T-cell (primary cell): Measurements from ENCODE around the gene JMJD1C. TPM values are rescaled to one million over a fixed set of nuclear protein-coding genes. Genes with fewer than 3 reads are reported as not detected.

Source experiments
- ATAC-seq, 4 experiments: fragments of 200-7000 bp in 3 of 4; fragments of 150-1000 bp in 1 of 4; cut with Tn5 transposase; replicated peaks in 1 of 4; 1 replicate in 3 of 4; 2 replicates in 1 of 4; pipeline ENCODE4 v1.10.0; 2021; ENCODE audit warnings: moderate library complexity in 3 of 4, mild to moderate bottlenecking in 2 of 4, moderate number of reproducible peaks in 1 of 4
- CTCF ChIA-PET, 2 donors: fragments of 300-600 bp; sonication (Branson Sonifier 250); formaldehyde crosslinking; loops; one replicate each; lab custom pipeline; 2022; ENCODE audit warnings: antibody characterized with exemption in 2 of 2; lab: Charles Lee
- POLR2A ChIA-PET, 2 donors: fragments of 300-600 bp; sonication (Branson Sonifier 250); formaldehyde crosslinking; loops; one replicate each; lab custom pipeline; 2022; ENCODE audit warnings: antibody characterized with exemption in 2 of 2; lab: Charles Lee
- DNase-seq, 35 experiments: peaks; one replicate each; pipeline versions ENCODE4 v3.0.0 to v3.0.0-alpha.2; 2013 to 2023
- H3K27ac ChIP-seq: one replicate; pipeline ENCODE4 v1.5.1; 2013; ENCODE audit warnings: low read length
- H3K27me3 ChIP-seq, 2 experiments: replicated peaks in 1 of 2; 1 replicate in 1 of 2; 2 replicates in 1 of 2; pipeline versions ENCODE4 v1.6.1 to v1.7.0; 2013; ENCODE audit warnings: low read length in 1 of 2, mixed read lengths in 1 of 2; ENCODE audit not compliant: control insufficient read depth in 2 of 2, insufficient read depth in 2 of 2; ENCODE audit errors: extremely low read depth in 1 of 2
- H3K36me3 ChIP-seq, 2 donors: 1 replicate in 1 of 2; 2 replicates in 1 of 2; pipeline versions ENCODE4 v1.6.1 to v1.7.0; 2013; ENCODE audit warnings: low read length in 1 of 2; ENCODE audit not compliant: control insufficient read depth in 2 of 2, insufficient read depth in 1 of 2; ENCODE audit errors: extremely low read depth in 1 of 2
- H3K4me1 ChIP-seq, 2 experiments: 1 replicate in 1 of 2; 2 replicates in 1 of 2; pipeline versions ENCODE4 v1.6.1 to v1.7.0; 2013; ENCODE audit warnings: low read length in 2 of 2, mixed read lengths in 1 of 2; ENCODE audit not compliant: insufficient read depth in 2 of 2, control insufficient read depth in 1 of 2; ENCODE audit errors: extremely low read depth in 1 of 2
- H3K4me3 ChIP-seq, 2 donors: 1 replicate in 1 of 2; 2 replicates in 1 of 2; pipeline versions ENCODE4 v1.5.1 to v1.7.0; 2013; ENCODE audit warnings: mild to moderate bottlenecking in 2 of 2, low read length in 1 of 2, moderate library complexity in 1 of 2; ENCODE audit not compliant: control insufficient read depth in 1 of 2; ENCODE audit errors: extremely low read depth in 1 of 2
- H3K9me3 ChIP-seq: 2 replicates; pipeline ENCODE4 v1.7.0; 2013
- H3K27ac Mint-ChIP-seq, 2 donors: one replicate each; pipeline ENCODE4 v1.8.0; 2020 to 2021; ENCODE audit warnings: mild to moderate bottlenecking in 2 of 2, mixed read lengths in 2 of 2
- H3K27me3 Mint-ChIP-seq, 2 donors: one replicate each; pipeline ENCODE4 v1.8.0; 2021 to 2022; ENCODE audit warnings: mixed read lengths in 2 of 2
- H3K36me3 Mint-ChIP-seq: one replicate; pipeline ENCODE4 v1.8.0; 2021; ENCODE audit warnings: mixed read lengths
- H3K4me1 Mint-ChIP-seq, 3 donors: one replicate each; pipeline ENCODE4 v1.8.0; 2020 to 2022; ENCODE audit warnings: mixed read lengths in 3 of 3, mild to moderate bottlenecking in 1 of 3
- H3K4me3 Mint-ChIP-seq, 3 donors: one replicate each; pipeline ENCODE4 v1.8.0; 2020 to 2022; ENCODE audit warnings: mild to moderate bottlenecking in 3 of 3, mixed read lengths in 3 of 3, moderate library complexity in 3 of 3
- H3K9me3 Mint-ChIP-seq, 3 donors: one replicate each; pipeline ENCODE4 v1.8.0; 2020 to 2022; ENCODE audit warnings: mixed read lengths in 3 of 3
- WGBS: methylation state at CpG from one replicate; pipeline ENCODE4 v1.1.5; 2013; ENCODE audit warnings: missing lambda C conversion rate; ENCODE audit not compliant: insufficient coverage; 5-methylcytosine and 5-hydroxymethylcytosine counted together
- total RNA-seq, 35 experiments: library from RNA in 6 of 35; stranded (reverse) in 6 of 35; fragments of 120-200 nt in 1 of 35; gene quantifications; one replicate each; pipeline versions ENCODE4 v1.2.1 to v1.2.4 and lab custom pipeline; 2013 to 2026

JMJD1C gene
- total RNA-seq, 5 donors from 2014 or later (not counting 1 experiment from before 2014, with no cell fraction given): 84.1 to 193 (median 92.6) TPM

GRCh38 chr10:63281967-63282366 is 183.8 kb downstream of the JMJD1C start:
- Mint-ChIP-seq H3K9me3 (no peaks in the 10 kb centered on the region), H3K4me1 (peaks cover 7 to 13% (median 11%) of the 10 kb centered on the region in 3 donors), H3K27ac (no peak overlapping the region), H3K27me3 (no peaks in the 10 kb centered on the region), H3K4me3 (no peak overlapping the region), H3K36me3 (no peaks in the 10 kb centered on the region)
- WGBS: 77% methylated on average over 2 of the region's 3 CpGs
- Histone ChIP-seq H3K9me3 (no peaks in the 10 kb centered on the region), H3K27ac (no peak overlapping the region), H3K27me3 (no peaks in the 10 kb centered on the region), H3K4me1 (no peaks in the 10 kb centered on the region), H3K36me3 (no peaks in the 10 kb centered on the region), H3K4me3 (no peak overlapping the region)
- DNase-seq (no peak), ATAC-seq (no peak)
- ChIA-PET POLR2A (no interaction called here), CTCF (no interaction called here)

GRCh38 chr10:63280386-63280785 is 185.4 kb downstream of the JMJD1C start:
- 100% methylated on average over 3 of the region's 6 CpGs for WGBS

GRCh38 chr10:63275094-63275493 is 190.7 kb downstream of the JMJD1C start:
- WGBS: no CpG with 5 or more reads among the region's 3 CpGs
- Histone ChIP-seq H3K4me1 (peaks cover 16 to 23% of the 10 kb centered on the region in 2 experiments), H3K4me3 (no peak overlapping the region), H3K27ac (peak overlapping the region; percentile 87), H3K9me3 (no peaks in the 10 kb centered on the region), H3K27me3 (no peaks in the 10 kb centered on the region), H3K36me3 (no peaks in the 10 kb centered on the region)
- ChIA-PET POLR2A (no interaction called here), CTCF (interaction anchor here in 1 of 2 donors (0.9 to 1.0 kb wide), 2 partner anchors 17 to 108 kb away, joined by 3 read pairs; no protein-coding TSS in a partner anchor)
- Mint-ChIP-seq H3K4me1 (peaks cover 31 to 32% (median 32%) of the 10 kb centered on the region in 3 donors), H3K9me3 (no peaks in the 10 kb centered on the region), H3K27me3 (no peaks in the 10 kb centered on the region), H3K4me3 (no peak overlapping the region), H3K27ac (peak overlapping the region in 1 of 2 donors; percentile 84), H3K36me3 (no peaks in the 10 kb centered on the region)
- DNase-seq (no peak), ATAC-seq (no peak)

More at GRCh38 chr10:63280386-63280785, 185.4 kb downstream of the JMJD1C start:
- H3K4me1 Mint-ChIP-seq: peaks cover 5 to 11% (median 11%) of the 10 kb centered on the region in 3 donors
- H3K4me3 Mint-ChIP-seq: no peak overlapping the region
- no peaks in the 10 kb centered on the region for H3K27me3 ChIP-seq
- CTCF ChIA-PET: interaction anchor here in 1 of 2 donors (0.6 kb wide), 1 partner anchor 222 kb away, joined by 4 read pairs; no protein-coding TSS in a partner anchor
- no peak for DNase-seq
- H3K27me3 Mint-ChIP-seq: no peaks in the 10 kb centered on the region
- POLR2A ChIA-PET: interaction anchor here in 1 of 2 donors (0.6 kb wide), 1 partner anchor 551 kb away, joined by 7 read pairs; no protein-coding TSS in a partner anchor
- no peak overlapping the region for H3K27ac ChIP-seq
- no peaks in the 10 kb centered on the region for H3K9me3 ChIP-seq
- no peaks in the 10 kb centered on the region for H3K36me3 Mint-ChIP-seq
- H3K36me3 ChIP-seq: no peaks in the 10 kb centered on the region
- H3K4me3 ChIP-seq: no peak overlapping the region
- H3K9me3 Mint-ChIP-seq: no peaks in the 10 kb centered on the region
- H3K27ac Mint-ChIP-seq: no peak overlapping the region
- ATAC-seq: no peak
- H3K4me1 ChIP-seq: no peaks in the 10 kb centered on the region

GRCh38 chr10:63273577-63273976 is 192.2 kb downstream of the JMJD1C start:
- no peaks in the 10 kb centered on the region for H3K9me3 ChIP-seq
- Mint-ChIP-seq H3K36me3 (no peaks in the 10 kb centered on the region), H3K27ac (peak overlapping the region; percentile 94 to 97), H3K4me3 (peak overlapping the region in 2 of 3 donors; percentile 31 to 52), H3K27me3 (no peaks in the 10 kb centered on the region), H3K9me3 (no peaks in the 10 kb centered on the region), H3K4me1 (peaks cover 33 to 38% (median 35%) of the 10 kb centered on the region in 3 donors)
- H3K4me3 ChIP-seq: no peak overlapping the region
- POLR2A ChIA-PET: interaction anchor here in 1 of 2 donors (0.6 to 2.9 kb wide), 3 partner anchors 11 to 38 kb away, joined by 4 to 16 read pairs (median 5); no protein-coding TSS in a partner anchor
- peak overlapping the region; percentile 87 for H3K27ac ChIP-seq
- peaks cover 18 to 25% of the 10 kb centered on the region in 2 experiments for H3K4me1 ChIP-seq
- H3K27me3 ChIP-seq: no peaks in the 10 kb centered on the region
- H3K36me3 ChIP-seq: no peaks in the 10 kb centered on the region
- CTCF ChIA-PET: interaction anchor here in 1 of 2 donors (1.1 kb wide), 1 partner anchor 10 kb away, joined by 3 read pairs; no protein-coding TSS in a partner anchor
- ATAC-seq: peak in 1 of 4 experiments; percentile 44
- peak in 3 of 35 experiments; percentile 6 to 62 (median 15) for DNase-seq

DNA sequence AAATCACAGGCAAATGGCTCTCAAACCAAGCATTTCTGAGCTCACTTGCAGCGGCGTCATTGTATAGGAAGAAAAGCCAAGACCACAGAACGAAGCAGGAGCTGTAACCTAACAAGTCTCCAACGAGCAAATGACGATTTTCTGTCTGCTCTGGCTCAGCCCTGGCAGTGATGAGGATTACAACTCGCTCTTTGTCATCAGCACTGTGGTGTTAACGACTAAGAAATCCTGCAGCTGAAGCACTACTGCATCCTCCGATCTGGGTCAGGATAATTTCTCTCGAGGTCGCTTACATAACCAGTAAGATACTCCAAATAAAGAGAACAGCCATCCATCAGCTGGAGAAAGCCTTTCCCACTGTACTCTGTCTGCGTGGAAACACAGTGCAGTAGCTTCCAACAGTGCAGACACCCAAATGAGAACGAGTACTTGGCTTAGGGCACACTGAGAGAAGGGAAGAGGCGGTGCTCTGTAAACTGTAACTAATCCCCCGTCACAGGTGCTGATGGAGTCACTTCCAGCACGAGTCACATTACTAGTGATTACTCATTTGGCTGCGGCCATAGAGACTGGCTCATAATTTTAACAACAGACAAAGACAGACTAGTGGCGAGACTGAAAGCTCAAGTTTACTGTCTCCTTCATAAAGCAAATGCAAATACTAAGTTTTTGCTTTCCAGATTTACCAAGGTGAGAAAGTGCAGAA is 196.8 kb downstream of the JMJD1C start:
- Histone ChIP-seq H3K9me3 (no peaks in the 10 kb centered on the region), H3K36me3 (no peaks in the 10 kb centered on the region), H3K27me3 (no peaks in the 10 kb centered on the region), H3K27ac (peak overlapping the region; percentile 95), H3K4me1 (peaks cover 12 to 25% of the 10 kb centered on the region in 2 experiments), H3K4me3 (peak overlapping the region; percentile 59 to 79)
- ChIA-PET CTCF (interaction anchor here (0.7 to 2.8 kb wide), 13 partner anchors 10 to 451 kb away, joined by 3 to 23 read pairs (median 4); no protein-coding TSS in a partner anchor), POLR2A (interaction anchor here (0.5 to 6.5 kb wide), 35 partner anchors 8 to 1369 kb away, joined by 3 to 107 read pairs (median 3); partner anchors contain the start of gene NRBF2 (in 1 of the 2))
- Mint-ChIP-seq H3K36me3 (no peaks in the 10 kb centered on the region), H3K9me3 (no peaks in the 10 kb centered on the region), H3K27me3 (no peaks in the 10 kb centered on the region), H3K27ac (peak overlapping the region; percentile 99 to 100), H3K4me1 (peaks cover 23 to 33% (median 30%) of the 10 kb centered on the region in 3 donors), H3K4me3 (peak overlapping the region; percentile 96 to 98 (median 96))
- ATAC-seq (peak; percentile 92 to 98 (median 97)), DNase-seq (peak; percentile 43 to 93 (median 81))
- WGBS: 0% methylated on average over 7 of the region's 17 CpGs

- peak in 1 of 35 experiments; percentile 34 for DNase-seq
- WGBS: no CpG with 5 or more reads among the region's 3 CpGs
- H3K4me3 Mint-ChIP-seq: peak overlapping the region; percentile 96 to 98 (median 96)
Measured at GRCh38 chr10:63268149-63268797, 197.5 kb downstream of the JMJD1C start.

More at GRCh38 chr10:63268149-63268797, 197.5 kb downstream of the JMJD1C start:
- Histone ChIP-seq H3K27ac (peak overlapping the region; percentile 95), H3K9me3 (no peaks in the 10 kb centered on the region), H3K36me3 (no peaks in the 10 kb centered on the region), H3K4me1 (peaks cover 15 to 22% of the 10 kb centered on the region in 2 experiments), H3K4me3 (peak overlapping the region; percentile 59 to 79), H3K27me3 (no peaks in the 10 kb centered on the region)
- peak overlapping the region; percentile 99 to 100 for H3K27ac Mint-ChIP-seq
- no peaks in the 10 kb centered on the region for H3K36me3 Mint-ChIP-seq
- ATAC-seq: no peak
- POLR2A ChIA-PET: interaction anchor here (0.6 to 6.5 kb wide), 43 partner anchors 9 to 1368 kb away, joined by 3 to 107 read pairs (median 3); partner anchors contain the start of gene NRBF2 (in 1 of the 2)
- no peaks in the 10 kb centered on the region for H3K27me3 Mint-ChIP-seq
- no peaks in the 10 kb centered on the region for H3K9me3 Mint-ChIP-seq
- H3K4me1 Mint-ChIP-seq: peaks cover 18 to 33% (median 30%) of the 10 kb centered on the region in 3 donors
- CTCF ChIA-PET: interaction anchor here (0.7 to 2.8 kb wide), 13 partner anchors 11 to 452 kb away, joined by 3 to 23 read pairs (median 4); no protein-coding TSS in a partner anchor
